OCI-LY1 (cell line): ENCODE results near the gene BTRC.

Source experiments
- EZH2 ChIP-seq: fragments of 200-600 bp; sonication (generic), shearing (Covaris generic); IDR thresholded peaks from 2 replicates; pipeline ENCODE4 v1.8.0; 2017; ENCODE audit warnings: borderline replicate concordance, mixed run types, mild to moderate bottlenecking, antibody characterized with exemption, low read length, moderate library complexity, mixed read lengths
- TF ChIP-seq, protein P1 (sequence below): fragments of 200-600 bp; sonication (generic), shearing (Covaris generic); IDR thresholded peaks from 2 replicates; pipeline ENCODE4 v1.5.1; 2017; ENCODE audit warnings: mild to moderate bottlenecking, antibody characterized with exemption, low read length, moderate library complexity, mixed read lengths

DNA sequence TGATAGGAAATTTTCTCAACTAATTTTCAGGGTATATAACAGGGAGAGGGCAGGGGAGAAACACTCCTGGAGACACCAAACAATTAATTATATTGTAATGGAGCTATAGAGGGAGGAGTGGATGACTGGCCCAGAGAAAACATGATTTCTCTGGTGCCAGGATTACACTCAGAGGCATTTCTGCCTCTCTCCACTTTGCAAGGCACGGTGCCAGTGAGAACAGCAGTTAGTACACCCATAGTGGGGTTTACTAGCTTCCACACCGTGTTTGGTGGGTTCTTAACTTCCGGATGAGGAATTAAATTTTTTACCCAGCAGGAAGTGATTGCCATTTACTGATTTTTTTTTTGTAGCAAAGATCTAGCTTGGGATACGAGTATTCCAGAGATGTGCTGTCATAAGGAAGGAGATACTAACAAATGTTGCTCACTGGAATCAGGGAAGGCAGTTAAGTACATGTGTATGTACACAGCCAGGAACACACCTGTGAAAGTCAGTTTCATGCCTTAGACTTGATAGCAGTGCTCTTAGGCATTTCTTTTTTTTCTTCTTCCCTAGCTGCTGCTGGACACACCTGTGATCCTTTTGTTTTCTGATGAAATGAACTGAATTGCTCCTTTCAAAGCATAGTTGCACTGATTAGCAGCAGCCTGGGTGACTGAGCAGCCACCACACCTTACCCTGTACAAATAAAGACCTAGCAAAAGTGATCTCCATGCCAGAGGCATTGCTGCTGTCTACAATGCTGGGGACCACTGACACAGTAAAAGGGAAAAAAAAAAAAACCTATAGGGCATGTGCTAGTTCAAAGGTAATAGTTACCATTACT is 176.0 kb downstream of the BTRC start:
- TF ChIP-seq, protein P1, sequence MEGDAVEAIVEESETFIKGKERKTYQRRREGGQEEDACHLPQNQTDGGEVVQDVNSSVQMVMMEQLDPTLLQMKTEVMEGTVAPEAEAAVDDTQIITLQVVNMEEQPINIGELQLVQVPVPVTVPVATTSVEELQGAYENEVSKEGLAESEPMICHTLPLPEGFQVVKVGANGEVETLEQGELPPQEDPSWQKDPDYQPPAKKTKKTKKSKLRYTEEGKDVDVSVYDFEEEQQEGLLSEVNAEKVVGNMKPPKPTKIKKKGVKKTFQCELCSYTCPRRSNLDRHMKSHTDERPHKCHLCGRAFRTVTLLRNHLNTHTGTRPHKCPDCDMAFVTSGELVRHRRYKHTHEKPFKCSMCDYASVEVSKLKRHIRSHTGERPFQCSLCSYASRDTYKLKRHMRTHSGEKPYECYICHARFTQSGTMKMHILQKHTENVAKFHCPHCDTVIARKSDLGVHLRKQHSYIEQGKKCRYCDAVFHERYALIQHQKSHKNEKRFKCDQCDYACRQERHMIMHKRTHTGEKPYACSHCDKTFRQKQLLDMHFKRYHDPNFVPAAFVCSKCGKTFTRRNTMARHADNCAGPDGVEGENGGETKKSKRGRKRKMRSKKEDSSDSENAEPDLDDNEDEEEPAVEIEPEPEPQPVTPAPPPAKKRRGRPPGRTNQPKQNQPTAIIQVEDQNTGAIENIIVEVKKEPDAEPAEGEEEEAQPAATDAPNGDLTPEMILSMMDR = no peak
- no peak for TF ChIP-seq EZH2
